HFF-Myc (cell line): ENCODE measurements around the gene ADAP2.
A peak's percentile ranks its signal among the peaks of the same experiment; 100 is the strongest.

Experiments
- DNase-seq: peaks from one replicate; pipeline ENCODE4 v3.0.0-alpha.2; 2011; ENCODE audit warnings: low read depth; ENCODE audit errors: extremely low read depth
- H3K4me3 ChIP-seq: replicated peaks from 2 replicates; pipeline ENCODE4 v1.5.1; 2011; ENCODE audit warnings: low read depth, mild to moderate bottlenecking, control low read depth, low read length
- TF ChIP-seq, protein P1 (sequence below): IDR thresholded peaks from 2 replicates; pipeline ENCODE4 v1.5.1; 2012; ENCODE audit warnings: mild to moderate bottlenecking, low read depth, low read length, control low read depth; ENCODE audit errors: missing control alignments

Gene ADAP2

GRCh38 chr17:31007695-31008373, 86.1 kb downstream of the ADAP2 start:
- DNase-seq = no peak
- TF ChIP-seq, protein P1, sequence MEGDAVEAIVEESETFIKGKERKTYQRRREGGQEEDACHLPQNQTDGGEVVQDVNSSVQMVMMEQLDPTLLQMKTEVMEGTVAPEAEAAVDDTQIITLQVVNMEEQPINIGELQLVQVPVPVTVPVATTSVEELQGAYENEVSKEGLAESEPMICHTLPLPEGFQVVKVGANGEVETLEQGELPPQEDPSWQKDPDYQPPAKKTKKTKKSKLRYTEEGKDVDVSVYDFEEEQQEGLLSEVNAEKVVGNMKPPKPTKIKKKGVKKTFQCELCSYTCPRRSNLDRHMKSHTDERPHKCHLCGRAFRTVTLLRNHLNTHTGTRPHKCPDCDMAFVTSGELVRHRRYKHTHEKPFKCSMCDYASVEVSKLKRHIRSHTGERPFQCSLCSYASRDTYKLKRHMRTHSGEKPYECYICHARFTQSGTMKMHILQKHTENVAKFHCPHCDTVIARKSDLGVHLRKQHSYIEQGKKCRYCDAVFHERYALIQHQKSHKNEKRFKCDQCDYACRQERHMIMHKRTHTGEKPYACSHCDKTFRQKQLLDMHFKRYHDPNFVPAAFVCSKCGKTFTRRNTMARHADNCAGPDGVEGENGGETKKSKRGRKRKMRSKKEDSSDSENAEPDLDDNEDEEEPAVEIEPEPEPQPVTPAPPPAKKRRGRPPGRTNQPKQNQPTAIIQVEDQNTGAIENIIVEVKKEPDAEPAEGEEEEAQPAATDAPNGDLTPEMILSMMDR = no peak
- H3K4me3 ChIP-seq = peak overlapping the region; percentile 55

DNA sequence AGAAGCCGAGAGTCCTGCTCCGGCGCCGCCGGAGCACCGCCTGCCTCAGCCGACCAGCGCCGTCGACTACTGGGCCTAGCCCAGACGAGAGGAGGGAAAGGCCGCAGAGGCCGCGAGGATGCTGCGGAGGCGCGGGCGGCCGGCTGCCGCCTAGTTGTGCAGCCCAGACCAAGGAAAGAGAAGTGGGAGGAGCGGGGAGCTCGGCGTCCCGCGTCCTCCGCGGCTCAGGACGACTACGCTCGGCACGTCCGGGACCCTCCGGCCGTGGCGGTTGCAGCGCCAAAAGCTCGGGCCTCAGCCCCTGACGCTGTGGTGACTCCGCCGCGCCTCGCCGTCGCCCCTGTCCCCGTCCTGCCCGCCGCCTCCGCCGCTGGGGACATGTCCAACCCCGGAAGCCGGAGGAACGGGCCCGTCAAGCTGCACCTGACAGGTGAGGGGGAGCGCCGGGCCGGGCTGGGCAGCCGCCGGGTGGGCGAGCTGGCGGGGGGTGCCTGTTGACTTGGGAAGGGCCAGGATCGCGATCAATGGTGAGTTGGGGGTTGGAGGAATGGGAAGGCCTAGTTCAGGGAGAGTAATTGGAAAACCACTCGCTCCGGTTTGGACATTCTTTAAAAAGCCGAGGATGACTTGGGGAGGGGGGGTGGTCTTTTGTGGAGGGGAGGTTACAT, 86.8 kb downstream of the ADAP2 start:
- DNase-seq = no peak
- TF ChIP-seq, protein P1 = no peak
- peak overlapping the region; percentile 55 for H3K4me3 ChIP-seq
